Left renal cortex interstitium (tissue), 4 donors: ENCODE measurements around the gene MAP4K2. TPM values are rescaled to one million over a fixed set of nuclear protein-coding genes. Genes with fewer than 3 reads are reported as not detected.

ENCODE experiments used
- DNase-seq, 4 donors: peaks; one replicate each; pipeline ENCODE4 v3.0.0-alpha.2; 2013; ENCODE audit warnings: low read depth in 4 of 4, low spot score in 2 of 4, missing footprints in 1 of 4
- polyA plus RNA-seq, 4 donors: library from polyadenylated mRNA; unstranded; fragments of 120-200 nt; gene quantifications; one replicate each; pipeline ENCODE4 v1.2.1, GENCODE V29; 2013; ENCODE audit not compliant: insufficient read length in 4 of 4

MAP4K2 gene
- polyA plus RNA-seq, 4 donors = 17.8 to 25.7 (median 24.2) TPM

DNA sequence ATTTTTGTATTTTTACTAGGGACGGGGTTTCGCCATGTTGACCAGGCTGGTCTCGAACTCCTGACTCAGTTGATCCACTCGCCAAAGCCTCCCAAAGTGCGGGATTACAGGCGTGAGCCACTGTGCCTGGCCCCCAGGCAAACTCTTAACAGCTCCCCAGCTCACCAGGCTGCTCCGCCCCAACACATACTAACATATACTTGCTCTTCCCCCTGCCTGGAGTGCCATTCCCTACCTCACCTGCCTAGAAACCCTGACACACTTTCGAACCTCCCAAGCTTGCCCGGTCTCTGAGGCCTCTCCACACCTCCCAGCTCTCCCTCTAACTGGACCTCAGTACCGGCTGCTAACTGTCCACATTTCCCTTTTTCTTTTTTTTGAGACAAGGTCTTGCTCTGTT, 8.5 kb downstream of the MAP4K2 start:
- DNase-seq = no peak

GRCh38 chr11:64793271-64794160, 9.5 kb downstream of the MAP4K2 start:
- no peak for DNase-seq

- no peak for DNase-seq
Observed at GRCh38 chr11:64792482-64792881, 10.5 kb downstream of the MAP4K2 start.

- no peak for DNase-seq
Observed at GRCh38 chr11:64791781-64792291, 11.2 kb downstream of the MAP4K2 start.

DNA sequence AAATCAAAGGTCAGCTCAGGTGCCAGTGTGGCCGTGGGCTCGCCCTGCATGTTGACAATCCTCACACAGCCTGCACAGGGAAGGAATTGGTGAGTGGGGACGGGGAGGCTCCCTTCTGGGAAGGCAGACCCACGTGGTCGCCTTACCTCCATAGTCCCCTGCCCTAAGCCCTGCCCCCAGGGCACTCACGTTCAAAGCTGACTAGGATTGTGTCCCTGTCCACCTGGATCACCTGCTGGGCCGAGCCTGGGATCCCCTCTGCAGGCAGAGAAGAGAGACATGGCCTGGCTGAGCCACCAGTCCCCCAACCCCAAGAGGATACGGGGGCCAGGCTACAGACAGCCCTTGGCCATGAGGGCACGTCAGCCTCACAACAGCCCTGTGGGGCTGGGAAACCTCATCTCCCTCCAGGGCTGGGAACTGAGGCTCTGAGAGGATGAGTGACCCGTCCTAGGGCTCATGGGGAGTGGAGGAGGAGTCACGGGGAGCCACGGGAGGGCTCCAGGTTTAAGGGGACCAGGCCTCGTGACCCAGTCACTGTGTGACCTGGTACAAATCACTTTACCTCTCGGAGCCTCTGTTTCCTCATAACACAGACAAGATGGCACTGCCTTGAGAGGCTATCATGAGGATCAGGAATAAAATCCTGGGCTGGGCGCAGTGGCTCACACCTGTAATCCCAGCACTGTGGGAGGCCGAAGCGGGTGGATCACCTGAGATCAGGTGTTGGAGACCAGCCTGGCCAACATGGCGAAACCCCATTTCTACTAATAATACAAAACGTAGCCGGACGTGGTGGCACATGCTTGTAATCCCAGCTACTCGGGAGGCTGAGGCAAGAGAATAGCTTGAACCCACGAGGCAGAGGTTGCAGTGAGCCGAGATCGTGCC, 12.6 kb downstream of the MAP4K2 start:
- DNase-seq = no peak

- DNase-seq = no peak
Observed at GRCh38 chr11:64789331-64790204, 13.4 kb downstream of the MAP4K2 start.

DNA sequence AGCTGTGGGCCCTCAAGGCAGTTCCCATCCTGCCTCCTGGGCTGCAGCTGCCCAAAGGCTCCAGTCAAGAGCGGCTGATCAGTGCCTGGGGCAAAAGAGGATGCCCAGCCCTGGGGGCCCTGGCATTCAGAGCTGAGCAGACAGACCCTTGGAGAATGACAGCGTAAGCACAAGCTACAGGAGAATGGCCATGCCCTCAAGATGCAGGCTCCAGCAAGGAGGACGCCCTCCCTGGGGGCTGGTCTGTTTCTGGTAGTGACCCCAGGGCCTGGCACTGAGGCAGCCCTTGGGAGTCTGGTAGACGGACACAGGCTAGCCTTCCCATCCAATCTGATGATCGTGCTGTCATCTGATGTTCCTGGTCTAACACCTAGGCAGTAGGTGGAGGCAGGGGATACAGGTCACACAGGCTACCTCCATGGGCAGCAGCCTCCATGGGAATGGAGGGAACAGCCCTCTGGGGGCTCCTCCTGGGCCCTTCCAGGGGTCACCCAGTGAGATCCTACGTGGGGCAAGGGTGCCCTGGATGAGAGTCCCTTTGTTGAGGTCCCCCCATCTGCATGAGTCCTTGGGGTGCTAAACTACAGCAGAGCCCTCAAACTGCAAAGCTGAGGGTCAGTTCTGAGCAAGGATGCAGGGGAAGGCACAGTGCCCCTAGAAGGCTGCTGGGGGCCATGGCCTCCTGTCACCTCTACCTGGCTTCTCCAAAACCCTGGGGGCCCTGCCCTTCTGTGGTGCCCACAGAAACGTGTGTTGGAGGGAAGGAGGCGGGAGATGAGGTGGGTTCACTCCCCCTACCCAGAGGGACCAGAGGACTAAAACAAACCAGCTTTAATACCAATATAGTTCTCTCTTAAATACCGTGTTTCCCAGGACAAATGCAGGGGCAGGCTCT, 14.4 kb downstream of the MAP4K2 start:
- no peak for DNase-seq

DNA sequence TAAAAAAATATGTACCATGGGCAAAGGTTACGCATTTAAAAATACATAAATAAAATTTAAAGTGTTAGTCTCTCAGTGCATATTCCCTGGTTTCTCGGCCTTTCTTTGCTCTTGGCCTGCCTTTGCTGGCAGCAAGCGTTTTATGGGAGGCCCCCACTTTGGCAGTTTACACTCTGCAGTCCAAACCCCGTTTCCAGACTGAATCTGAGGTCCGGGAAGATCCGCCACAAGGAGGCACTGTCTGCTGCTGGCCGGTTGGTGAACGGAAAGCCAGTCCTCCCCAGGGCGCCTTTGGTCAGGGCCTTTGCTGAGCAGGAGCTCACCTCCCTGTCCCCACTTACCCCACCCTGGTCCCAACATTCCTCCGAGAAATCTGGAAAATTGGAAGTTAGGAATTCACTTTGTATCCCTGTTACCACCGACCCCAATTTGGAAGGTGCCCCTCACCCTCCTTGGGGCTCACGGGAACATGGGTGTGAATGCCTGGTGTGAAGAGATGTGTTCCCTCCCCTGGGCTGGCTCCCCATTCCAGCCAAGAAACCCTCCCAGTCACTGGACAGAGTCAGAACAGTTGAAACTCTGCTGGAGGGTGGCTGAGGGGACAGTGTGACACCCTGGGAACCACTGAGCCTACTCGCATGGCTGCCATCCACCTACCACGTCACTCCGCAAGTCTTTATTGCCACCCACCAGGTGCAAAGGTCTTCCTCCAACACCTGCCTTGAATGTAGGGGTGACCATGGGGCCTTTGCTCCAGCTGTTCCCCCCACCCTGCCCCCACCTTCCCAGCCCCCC, 15.3 kb downstream of the MAP4K2 start:
- DNase-seq = no peak

- DNase-seq = no peak
Observed at GRCh38 chr11:64786308-64786707, 16.7 kb downstream of the MAP4K2 start.

DNA sequence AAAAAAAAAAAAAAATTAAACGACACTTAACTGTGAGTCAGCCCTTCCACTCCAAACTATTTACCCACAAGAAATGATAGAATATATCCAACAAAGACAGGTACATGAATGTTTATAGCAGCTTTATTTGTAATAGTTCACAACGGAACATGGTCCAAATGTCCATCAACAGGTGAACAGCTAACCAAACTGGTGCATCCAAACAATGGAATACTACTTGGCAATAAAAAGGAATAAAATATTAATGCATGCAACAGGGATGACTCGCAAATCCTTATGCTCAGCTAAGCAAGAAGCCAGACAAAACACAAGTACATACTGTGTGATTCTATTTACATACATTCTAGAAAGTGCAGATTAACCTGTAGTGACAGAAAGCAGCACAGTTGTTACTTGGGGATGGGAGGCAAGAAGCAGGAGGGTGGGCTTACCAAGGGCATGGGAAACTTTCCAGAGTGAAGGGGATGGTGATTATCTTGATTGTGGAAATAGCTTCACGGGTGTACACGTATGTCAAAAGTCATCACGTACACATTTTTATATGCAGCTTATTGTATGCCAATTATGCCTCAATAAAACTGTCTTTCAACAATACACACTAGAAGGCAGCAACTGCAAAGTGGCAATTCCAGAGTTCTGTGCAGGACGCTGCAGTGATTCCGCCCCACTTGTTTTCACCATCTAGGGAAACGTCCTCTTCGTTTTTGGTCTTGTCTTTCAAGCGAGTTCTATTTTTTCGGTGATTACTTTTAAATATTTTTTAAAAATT, 18.0 kb downstream of the MAP4K2 start:
- no peak for DNase-seq

DNA sequence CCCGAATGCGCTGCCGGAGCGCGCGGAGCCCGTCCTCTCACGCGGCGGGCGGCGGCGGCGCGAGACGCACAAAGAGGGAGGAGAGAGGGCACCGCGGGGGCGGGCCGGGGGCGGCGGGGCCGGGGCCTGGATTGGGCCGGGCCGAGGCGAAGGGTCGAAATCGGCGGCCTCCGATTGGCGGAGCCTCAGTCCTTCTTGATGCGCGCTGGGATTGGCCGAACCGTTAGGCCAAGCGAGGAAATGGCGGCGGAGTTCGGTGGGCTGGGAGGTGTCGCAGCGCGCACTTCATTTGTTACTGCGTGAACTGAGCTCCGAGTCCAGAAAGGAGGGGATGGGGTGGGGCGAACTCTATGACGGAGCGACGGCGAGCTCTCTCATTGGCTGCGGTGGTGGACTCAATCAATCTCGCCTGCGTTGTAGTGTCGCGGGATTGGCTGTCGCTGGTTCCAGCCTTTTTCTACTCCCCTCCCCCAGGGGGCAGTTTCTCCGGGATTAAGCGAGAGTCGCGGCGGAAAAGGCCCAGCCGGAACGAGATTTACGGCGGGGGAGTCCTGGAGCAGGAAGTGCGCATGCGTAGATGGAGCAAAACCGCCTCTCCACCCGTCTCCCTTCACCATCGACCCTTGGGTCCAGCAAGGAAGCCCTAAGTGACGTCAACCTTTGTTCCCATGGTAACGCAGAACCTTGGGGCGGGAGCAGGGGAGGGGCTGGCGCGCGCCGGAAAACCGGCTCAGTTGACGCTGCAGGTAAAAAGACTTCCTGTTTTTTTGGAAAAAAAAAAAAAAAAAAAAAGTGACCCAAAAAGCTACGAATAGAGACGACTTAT, 24.3 kb downstream of the MAP4K2 start, which contains the start of gene SF1:
Gene SF1 (minus strand): TSS at position 70 of the 826 bp plus-strand sequence. CDS start 150 bp downstream, outside the sequence.
- peak; percentile 99 to 100 (median 100) for DNase-seq

DNA sequence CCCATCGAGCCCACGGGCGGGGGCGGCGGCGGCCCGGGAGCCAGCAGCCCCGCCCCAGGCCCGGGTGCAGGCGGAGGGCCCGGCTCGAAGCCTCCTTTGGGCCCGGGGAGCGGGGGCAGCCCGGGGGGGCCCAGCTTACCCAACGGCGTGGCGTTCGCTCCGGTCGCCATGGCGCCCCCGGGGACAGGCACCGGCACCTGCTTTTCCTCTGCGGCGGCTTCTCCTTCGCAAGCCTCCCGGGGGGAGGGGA, 24.9 kb downstream of the MAP4K2 start:
- DNase-seq = no peak

- peak in 2 of 4 donors; percentile 76 to 78 for DNase-seq
Observed at GRCh38 chr11:64777449-64778222, 25.4 kb downstream of the MAP4K2 start.

- DNase-seq = no peak
Observed at GRCh38 chr11:64776875-64777274, 26.1 kb downstream of the MAP4K2 start.

GRCh38 chr11:64776425-64776824, 26.6 kb downstream of the MAP4K2 start:
- DNase-seq = no peak

GRCh38 chr11:64774144-64774543, 28.9 kb downstream of the MAP4K2 start:
- DNase-seq = no peak
